Small intestine (tissue), 16 donors: Measurements from ENCODE around the gene RPA1. TPM values are rescaled to one million over a fixed set of nuclear protein-coding genes. Genes with fewer than 3 reads are reported as not detected.
A peak's percentile ranks its signal among the peaks of the same experiment; 100 is the strongest.

ENCODE experiments used
- DNase-seq, 2 donors: peaks; one replicate each; pipeline versions ENCODE4 v3.0.0 to v3.0.0-alpha.2; 2013
- FAIRE-seq: peaks from 2 replicates; lab custom pipeline; 2012; peaks lifted over from hg19 to GRCh38; lab: Jason Lieb, UNC
- H3K27ac ChIP-seq, 3 donors: one replicate each; pipeline ENCODE4 v1.5.1; 2013; ENCODE audit warnings: low read length in 2 of 3, mild to moderate bottlenecking in 2 of 3, control low read depth in 1 of 3, inconsistent platforms in 1 of 3, low read depth in 1 of 3, moderate library complexity in 1 of 3
- H3K27me3 ChIP-seq, 3 donors: one replicate each; pipeline ENCODE4 v1.6.1; 2013; ENCODE audit warnings: low read length in 3 of 3, inconsistent platforms in 1 of 3; ENCODE audit not compliant: control insufficient read depth in 3 of 3, insufficient read depth in 3 of 3
- H3K36me3 ChIP-seq, 3 donors: one replicate each; pipeline ENCODE4 v1.6.1; 2013; ENCODE audit warnings: low read length in 3 of 3, inconsistent platforms in 1 of 3, low read depth in 1 of 3, mild to moderate bottlenecking in 1 of 3, moderate library complexity in 1 of 3; ENCODE audit not compliant: control insufficient read depth in 3 of 3, insufficient read depth in 2 of 3
- H3K4me1 ChIP-seq, 3 donors: one replicate each; pipeline ENCODE4 v1.6.1; 2013; ENCODE audit warnings: low read length in 2 of 3, inconsistent platforms in 1 of 3, low read depth in 1 of 3, mild to moderate bottlenecking in 1 of 3, moderate library complexity in 1 of 3; ENCODE audit not compliant: control insufficient read depth in 3 of 3, insufficient read depth in 2 of 3
- H3K4me3 ChIP-seq, 3 donors: one replicate each; pipeline ENCODE4 v1.5.1; 2013; ENCODE audit warnings: low read length in 3 of 3, control low read depth in 1 of 3, inconsistent platforms in 1 of 3, low read depth in 1 of 3, mild to moderate bottlenecking in 1 of 3, moderate library complexity in 1 of 3
- H3K9me3 ChIP-seq, 2 donors: one replicate each; pipeline ENCODE4 v1.6.1; 2013; ENCODE audit warnings: low read depth in 1 of 2, low read length in 1 of 2; ENCODE audit not compliant: control insufficient read depth in 2 of 2, insufficient read depth in 1 of 2
- WGBS, 3 donors: extraction: QIAGEN DNeasy Blood & Tissue Kit; methylation state at CpG; one replicate each; pipeline ENCODE4 v1.1.7; 2013; 5-methylcytosine and 5-hydroxymethylcytosine counted together
- long read RNA-seq, 10 donors: transcript quantifications; one replicate each; lab custom pipeline, GENCODE V29; 2026
- polyA plus RNA-seq, 4 donors: library from polyadenylated mRNA; stranded (reverse) in 3 of 4; unstranded in 1 of 4; fragments of 200-250 nt in 3 of 4; fragments of 120-200 nt in 1 of 4; gene quantifications; one replicate each; pipeline versions ENCODE4 v1.2.1 to v1.2.3, GENCODE V29; 2013
- donor health status: healthy with polysubstance abuse.
- donor health status: control.
- donor health status: control.
- donor health status: Bipolar disorder and iron deficiency.
- donor health status: healthy.

Gene RPA1
- 10 to 100 TPM; 21.2 to 68.8 (median 27.3) TPM for polyA plus RNA-seq
- long read RNA-seq, donor 1, result 0 reads
- long read RNA-seq, donor 2, full-length matches to known transcripts, result 2 of 2 reads
- long read RNA-seq, donor 2, partial matches to known transcripts, result 0 of 2 reads
- long read RNA-seq, donor 2, other reads (novel, unspliced or antisense), result 0 of 2 reads
- long read RNA-seq, donor 3, full-length matches to known transcripts, result 4 of 4 reads
- long read RNA-seq, donor 3, partial matches to known transcripts, result 0 of 4 reads
- long read RNA-seq, donor 3, other reads (novel, unspliced or antisense), result 0 of 4 reads
- long read RNA-seq, donor 4, result 0 reads
- long read RNA-seq, donor 5, full-length matches to known transcripts, result 1 of 6 reads
- long read RNA-seq, donor 5, partial matches to known transcripts, result 5 of 6 reads
- long read RNA-seq, donor 5, other reads (novel, unspliced or antisense), result 0 of 6 reads
- long read RNA-seq, donor 6, full-length matches to known transcripts, result 9 of 20 reads
- long read RNA-seq, donor 6, partial matches to known transcripts, result 11 of 20 reads
- long read RNA-seq, donor 6, other reads (novel, unspliced or antisense), result 0 of 20 reads
- long read RNA-seq, donor 7, full-length matches to known transcripts, result 15 of 432 reads
- long read RNA-seq, donor 7, partial matches to known transcripts, result 417 of 432 reads
- long read RNA-seq, donor 7, other reads (novel, unspliced or antisense), result 0 of 432 reads
- long read RNA-seq, donor 8, full-length matches to known transcripts, result 1 of 1 reads
- long read RNA-seq, donor 8, partial matches to known transcripts, result 0 of 1 reads
- long read RNA-seq, donor 8, other reads (novel, unspliced or antisense), result 0 of 1 reads
- long read RNA-seq, donor 9, full-length matches to known transcripts, result 2 of 2 reads
- long read RNA-seq, donor 9, partial matches to known transcripts, result 0 of 2 reads
- long read RNA-seq, donor 9, other reads (novel, unspliced or antisense), result 0 of 2 reads
- long read RNA-seq, donor 10, full-length matches to known transcripts, result 17 of 23 reads
- long read RNA-seq, donor 10, partial matches to known transcripts, result 6 of 23 reads
- long read RNA-seq, donor 10, other reads (novel, unspliced or antisense), result 0 of 23 reads

DNA sequence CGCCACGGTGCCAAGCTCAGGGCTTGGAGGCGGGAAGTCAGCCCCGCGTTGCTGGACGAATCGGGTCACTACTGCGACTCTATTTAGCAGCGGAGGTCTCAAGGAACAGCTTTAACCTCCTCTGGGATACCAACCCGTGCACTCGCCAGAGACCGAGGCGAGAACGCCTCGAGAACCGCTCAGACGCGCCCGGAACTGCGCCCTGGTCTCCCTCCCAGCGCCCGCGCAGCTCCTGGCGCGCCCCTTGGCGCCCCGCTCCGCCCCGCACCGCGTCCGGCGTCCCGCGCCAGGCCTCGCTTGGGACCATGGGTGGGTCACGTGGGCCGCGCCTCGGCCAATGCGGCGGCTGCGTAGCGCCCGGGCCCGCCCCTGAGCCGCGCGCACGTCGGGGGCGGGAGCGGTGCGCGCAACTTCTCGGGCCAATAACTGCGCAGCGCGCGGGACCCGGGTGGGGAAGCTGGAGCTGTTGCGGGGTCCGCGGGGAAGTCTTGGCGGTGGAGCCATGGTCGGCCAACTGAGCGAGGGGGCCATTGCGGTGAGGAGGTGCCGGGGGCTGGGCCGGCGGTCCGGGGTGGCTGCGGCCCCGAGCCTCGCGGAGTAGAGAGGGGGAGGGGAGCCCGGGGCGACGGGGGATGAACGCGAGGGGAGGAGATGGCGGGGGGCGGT lies at the start of gene RPA1, which contains the start of gene SMYD4:
Gene RPA1, plus strand, starts transcription at position 414 of the 666 bp plus-strand sequence. Its CDS starts 89 bp downstream, at position 503.
Gene SMYD4, minus strand, starts transcription at position 311 of the 666 bp plus-strand sequence. CDS start 1,908 bp downstream, outside the sequence.
- Histone ChIP-seq H3K4me1 (peaks cover 0 to 6% (median 4%) of the 10 kb centered on the region in 3 donors), H3K4me3 (peak within 1 kb of the TSS; percentile 71 to 91 (median 85)), H3K9me3 (no peaks in the 10 kb centered on the region), H3K27ac (peak within 1 kb of the TSS; percentile 82 to 91 (median 88)), H3K27me3 (no peaks in the 10 kb centered on the region), H3K36me3 (peaks cover 0 to 33% (median 2%) of the 10 kb centered on the region in 3 donors)
- FAIRE-seq (no peak), DNase-seq (peak; percentile 90 to 97)
- WGBS, 3 donors, result 0 to 1% (median 0%) methylated on average over 36 to 83 of the region's 83 CpGs

DNA sequence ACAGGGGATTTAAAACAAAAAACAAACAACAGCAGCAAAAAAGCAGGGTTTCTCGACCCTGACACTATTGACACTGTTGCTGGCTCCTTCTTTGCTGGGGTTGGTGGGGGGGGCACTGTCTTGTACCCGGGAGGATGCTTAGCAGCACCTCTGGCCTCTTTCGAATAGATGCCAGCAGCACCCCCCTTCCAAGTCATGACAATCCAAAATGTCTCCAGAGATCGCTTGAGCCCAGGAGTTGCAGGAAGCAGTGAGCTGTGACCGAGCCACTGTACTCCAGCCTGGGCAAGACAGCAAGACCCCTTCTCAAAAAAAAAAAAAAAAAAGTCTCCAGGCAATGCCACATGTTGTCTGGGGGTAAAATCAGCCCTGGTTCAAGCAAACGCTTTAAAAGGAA lies 47.6 kb upstream of the RPA1 start:
- 65 to 81% (median 75%) methylated on average over 6 of the region's 6 CpGs for WGBS, 3 donors
- Histone ChIP-seq H3K27ac (peak overlapping the region in 1 of 3 donors; percentile 99), H3K4me1 (peaks cover 2 to 30% (median 6%) of the 10 kb centered on the region in 3 donors), H3K27me3 (no peaks in the 10 kb centered on the region), H3K4me3 (no peak overlapping the region), H3K9me3 (no peaks in the 10 kb centered on the region), H3K36me3 (peaks cover 0 to 80% (median 0%) of the 10 kb centered on the region in 3 donors)
- FAIRE-seq (no peak), DNase-seq (no peak)

DNA sequence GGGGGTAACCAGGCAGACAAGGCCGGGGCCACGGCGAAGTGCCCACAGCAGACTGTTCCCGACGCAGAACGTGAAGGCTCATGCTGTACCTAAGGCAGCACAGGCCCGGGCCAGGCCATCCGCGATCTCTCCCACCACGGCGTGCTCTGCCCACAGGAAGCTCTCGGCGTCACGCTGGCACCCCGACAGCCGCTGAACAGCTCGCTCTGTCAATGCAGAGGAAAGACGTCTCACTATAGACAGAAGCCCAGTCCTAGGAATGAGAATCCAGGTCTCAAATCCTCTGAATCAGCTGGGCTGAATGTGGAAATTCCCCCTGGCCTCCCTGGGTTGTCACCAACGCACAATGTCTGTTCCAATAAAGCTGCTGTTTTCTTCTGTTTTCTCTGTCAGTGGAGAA lies 46.5 kb upstream of the RPA1 start:
- Histone ChIP-seq H3K9me3 (no peaks in the 10 kb centered on the region), H3K4me1 (peaks cover 2 to 38% (median 6%) of the 10 kb centered on the region in 3 donors), H3K27ac (peak overlapping the region; percentile 77 to 99 (median 80)), H3K4me3 (no peak overlapping the region), H3K27me3 (no peaks in the 10 kb centered on the region), H3K36me3 (peaks cover 0 to 73% (median 0%) of the 10 kb centered on the region in 3 donors)
- 82 to 89% (median 87%) methylated on average over 19 of the region's 19 CpGs for WGBS, 3 donors
- DNase-seq, result no peak
- no peak for FAIRE-seq

DNA sequence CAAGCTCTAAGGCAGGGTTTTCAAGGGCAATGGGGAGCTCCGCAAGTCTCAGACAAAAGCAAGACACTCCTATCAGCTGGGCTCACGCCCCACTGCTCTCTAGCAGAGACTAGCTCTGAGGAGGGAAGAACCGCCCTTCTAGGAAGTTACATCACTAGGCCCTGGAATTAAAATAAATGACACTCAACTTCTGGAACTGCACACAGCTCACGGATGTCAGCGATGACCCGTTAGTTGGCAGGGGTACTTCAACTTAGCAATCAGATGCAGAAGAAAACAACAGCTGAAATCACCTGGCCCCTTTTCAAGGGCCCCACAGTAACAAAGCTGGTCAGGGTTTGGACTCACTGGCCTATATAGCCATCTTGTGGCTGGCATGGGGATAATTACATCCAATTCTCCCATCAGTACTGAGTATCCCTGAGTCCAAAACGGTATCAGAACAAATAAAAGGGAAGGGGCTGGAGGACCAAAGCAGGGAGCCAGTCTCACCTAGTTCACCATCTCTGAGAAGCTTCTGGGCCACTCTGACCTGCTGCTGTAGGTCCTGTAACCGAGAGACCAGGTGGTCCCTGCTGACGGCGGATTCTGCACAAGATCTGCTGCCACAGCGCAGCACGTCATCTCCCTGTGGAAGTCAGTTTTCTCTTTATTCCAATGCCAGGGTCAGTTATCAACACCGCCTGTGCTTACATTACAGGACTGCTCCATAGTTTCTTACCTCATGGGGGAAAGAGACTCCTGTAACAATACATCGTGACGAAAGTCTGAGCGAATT lies 45.8 kb upstream of the RPA1 start:
- FAIRE-seq (no peak), DNase-seq (peak; percentile 36 to 76)
- WGBS, 3 donors, result 60 to 73% (median 71%) methylated on average over 16 of the region's 16 CpGs
- H3K27ac ChIP-seq, result peak overlapping the region; percentile 77 to 99 (median 80)
- no peak overlapping the region for H3K4me3 ChIP-seq
- H3K4me1 ChIP-seq, result peaks cover 2 to 38% (median 6%) of the 10 kb centered on the region in 3 donors
- no peaks in the 10 kb centered on the region for H3K9me3 ChIP-seq
- peaks cover 0 to 66% (median 0%) of the 10 kb centered on the region in 3 donors for H3K36me3 ChIP-seq
- H3K27me3 ChIP-seq, result no peaks in the 10 kb centered on the region

DNA sequence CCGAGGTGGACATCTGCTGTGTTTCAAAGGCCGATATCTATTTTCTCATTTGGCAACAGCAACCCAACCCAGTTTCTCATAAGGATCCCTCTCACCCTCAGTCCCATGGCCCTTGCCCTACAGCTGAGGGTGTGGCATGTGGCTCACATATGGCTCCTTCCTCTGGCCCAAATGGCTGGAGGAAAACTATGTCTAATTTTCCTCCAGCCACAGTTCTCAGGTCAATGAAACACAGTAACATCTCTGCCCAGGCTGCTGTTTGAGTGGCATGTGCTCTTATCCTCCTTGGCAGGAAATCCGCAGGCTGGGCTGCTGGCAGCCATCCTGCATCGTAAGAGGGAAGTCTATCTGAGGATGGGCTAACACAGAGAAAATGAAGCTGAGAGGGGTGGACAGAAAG lies 43.9 kb upstream of the RPA1 start:
- H3K27ac ChIP-seq, result peak overlapping the region; percentile 81 to 93 (median 87)
- H3K9me3 ChIP-seq, result no peaks in the 10 kb centered on the region
- FAIRE-seq (no peak), DNase-seq (peak in 1 of 2 donors; percentile 53)
- H3K27me3 ChIP-seq, result no peaks in the 10 kb centered on the region
- 58 to 67% (median 63%) methylated on average over 4 of the region's 4 CpGs for WGBS, 3 donors
- H3K4me3 ChIP-seq, result no peak overlapping the region
- peaks cover 0 to 54% (median 0%) of the 10 kb centered on the region in 3 donors for H3K36me3 ChIP-seq
- H3K4me1 ChIP-seq, result peaks cover 2 to 40% (median 6%) of the 10 kb centered on the region in 3 donors

DNA sequence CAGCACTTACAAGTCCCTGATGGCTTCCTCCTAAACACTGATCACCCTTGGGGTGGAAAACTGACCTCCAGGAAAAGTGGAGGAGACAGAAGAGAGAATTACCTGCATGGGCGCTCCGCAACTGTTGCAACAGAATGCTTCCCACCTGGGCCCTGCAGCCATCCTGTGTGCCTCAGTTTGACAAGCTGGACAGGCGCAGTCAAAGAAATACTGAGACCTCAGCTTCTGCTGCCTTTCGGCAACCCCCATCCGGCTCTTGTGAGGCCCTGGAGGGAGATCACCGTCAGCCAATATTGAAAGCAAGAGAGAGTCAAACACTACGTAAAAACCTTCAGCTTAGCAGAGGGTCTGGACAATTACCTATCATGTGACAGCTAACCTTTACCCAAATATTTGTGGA lies 43.1 kb upstream of the RPA1 start:
- H3K27me3 ChIP-seq, result no peaks in the 10 kb centered on the region
- 86 to 94% (median 88%) methylated on average over 7 of the region's 7 CpGs for WGBS, 3 donors
- FAIRE-seq (no peak), DNase-seq (no peak)
- H3K4me3 ChIP-seq, result no peak overlapping the region
- peak overlapping the region; percentile 81 to 93 (median 87) for H3K27ac ChIP-seq
- H3K4me1 ChIP-seq, result peaks cover 2 to 40% (median 6%) of the 10 kb centered on the region in 3 donors
- peaks cover 0 to 48% (median 0%) of the 10 kb centered on the region in 3 donors for H3K36me3 ChIP-seq
- no peaks in the 10 kb centered on the region for H3K9me3 ChIP-seq

DNA sequence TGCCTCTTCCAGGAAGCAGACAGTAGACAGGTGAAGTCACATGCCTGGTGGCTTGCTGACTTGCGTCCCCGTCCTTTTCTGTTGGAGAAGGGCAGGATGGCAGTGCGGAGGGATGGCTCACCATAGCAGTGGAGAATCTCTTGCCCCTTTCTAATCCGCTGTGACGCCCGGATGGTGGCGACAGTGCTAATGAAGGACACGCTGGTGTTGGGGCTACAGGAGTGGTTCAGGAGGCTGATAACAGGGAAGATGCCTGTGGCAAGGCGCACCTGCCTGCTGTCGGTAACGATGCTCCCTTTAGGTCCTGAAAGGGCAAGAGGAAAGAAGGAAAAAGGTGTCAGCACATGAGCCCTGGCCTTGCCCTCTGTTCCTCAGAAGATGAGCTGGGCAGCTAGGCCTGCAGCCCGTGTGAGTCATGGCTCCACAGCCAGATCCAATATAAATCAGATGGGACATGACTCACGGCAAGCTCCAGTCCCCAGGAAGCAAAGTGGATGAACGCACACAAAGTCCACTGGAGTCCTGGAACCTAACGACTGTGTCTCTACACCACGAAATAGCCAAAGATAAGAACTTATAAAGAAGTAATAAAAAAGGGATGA lies 42.4 kb upstream of the RPA1 start:
- peak; percentile 93 for FAIRE-seq

More for the DNA sequence above, 42.4 kb upstream of the RPA1 start:
- WGBS, 3 donors, result 26 to 60% (median 45%) methylated on average over 16 of the region's 16 CpGs
- Histone ChIP-seq H3K27ac (peak overlapping the region; percentile 81 to 93 (median 87)), H3K36me3 (peaks cover 0 to 43% (median 0%) of the 10 kb centered on the region in 3 donors), H3K4me1 (peaks cover 2 to 41% (median 6%) of the 10 kb centered on the region in 3 donors), H3K27me3 (no peaks in the 10 kb centered on the region), H3K9me3 (no peaks in the 10 kb centered on the region), H3K4me3 (no peak overlapping the region)
- peak; percentile 93 to 99 for DNase-seq
